T-helper 1 cell treated with Interleukin-12 subunit alpha and Interleukin-12 subunit beta and Interleukin-4 antibody, amounts not matched to agents 30 μg/mL and 1 μg/mL, for 36 hours (primary cell): ENCODE measurements around the gene ITPRID2.

Experiments used
- H3K27ac Mint-ChIP-seq: one replicate; pipeline ENCODE4 v1.8.0; 2021; ENCODE audit warnings: mild to moderate bottlenecking, mixed read lengths
- H3K27me3 Mint-ChIP-seq: one replicate; pipeline ENCODE4 v1.8.0; 2021; ENCODE audit warnings: low read depth, mixed read lengths
- H3K36me3 Mint-ChIP-seq: one replicate; pipeline ENCODE4 v1.8.0; 2021; ENCODE audit warnings: low read depth, mixed read lengths
- H3K4me1 Mint-ChIP-seq: one replicate; pipeline ENCODE4 v1.8.0; 2021; ENCODE audit warnings: low read depth, mixed read lengths
- H3K4me3 Mint-ChIP-seq: one replicate; pipeline ENCODE4 v1.8.0; 2021; ENCODE audit warnings: mild to moderate bottlenecking, moderate library complexity, mixed read lengths
- H3K9me3 Mint-ChIP-seq: one replicate; pipeline ENCODE4 v1.8.0; 2021; ENCODE audit warnings: mixed read lengths

Gene ITPRID2

DNA sequence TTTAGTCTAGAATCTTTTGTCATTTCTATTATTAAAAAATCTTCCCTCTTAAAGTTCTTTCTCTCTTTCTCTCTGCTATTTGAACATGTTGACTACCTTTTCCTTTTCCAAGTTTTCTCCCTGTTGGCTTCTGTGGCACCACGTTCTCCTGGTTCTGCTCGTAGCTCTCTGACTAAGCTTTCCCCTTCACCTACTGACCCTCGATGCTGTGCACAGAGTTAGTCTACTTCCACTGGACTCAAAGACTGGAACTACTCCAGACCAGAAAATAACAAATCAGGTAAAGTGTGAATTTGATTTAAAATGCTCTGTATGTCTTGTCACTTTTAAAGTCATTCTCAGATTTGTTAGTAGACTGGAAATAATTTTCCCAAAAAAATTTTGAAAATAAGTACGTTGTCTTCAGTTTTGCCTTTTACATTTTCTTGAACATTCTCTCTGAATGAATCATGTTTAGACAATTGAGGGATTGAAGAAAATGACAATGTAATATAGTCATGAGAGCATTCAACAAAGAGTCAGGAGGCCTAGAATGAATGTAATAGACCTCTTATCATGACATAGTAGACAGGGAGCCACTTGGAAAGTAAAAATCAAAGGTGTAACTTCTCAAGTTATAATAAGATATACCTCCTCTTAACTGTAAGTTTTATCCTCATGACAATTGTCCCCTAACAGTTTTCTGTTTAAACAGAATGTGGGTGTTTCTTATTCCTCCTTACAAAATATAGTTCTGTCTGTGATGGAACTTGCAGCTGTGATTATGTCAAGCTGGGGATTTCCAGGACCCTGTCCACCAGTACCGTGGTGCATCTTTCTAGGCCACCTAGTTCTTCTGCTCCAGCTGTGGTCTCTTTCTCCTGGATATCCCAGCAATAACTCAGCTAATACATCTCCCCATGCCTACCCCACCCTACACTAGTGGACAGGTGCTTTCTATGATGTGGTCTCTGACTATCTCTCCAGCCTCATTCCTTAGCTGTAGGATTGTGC is 25.5 kb downstream of the ITPRID2 start:
- Mint-ChIP-seq H3K4me3 (no peak overlapping the region), H3K9me3 (no peaks in the 10 kb centered on the region), H3K27me3 (no peaks in the 10 kb centered on the region), H3K4me1 (peaks cover 4% of the 10 kb centered on the region), H3K36me3 (peaks cover 32% of the 10 kb centered on the region), H3K27ac (no peak overlapping the region)

DNA sequence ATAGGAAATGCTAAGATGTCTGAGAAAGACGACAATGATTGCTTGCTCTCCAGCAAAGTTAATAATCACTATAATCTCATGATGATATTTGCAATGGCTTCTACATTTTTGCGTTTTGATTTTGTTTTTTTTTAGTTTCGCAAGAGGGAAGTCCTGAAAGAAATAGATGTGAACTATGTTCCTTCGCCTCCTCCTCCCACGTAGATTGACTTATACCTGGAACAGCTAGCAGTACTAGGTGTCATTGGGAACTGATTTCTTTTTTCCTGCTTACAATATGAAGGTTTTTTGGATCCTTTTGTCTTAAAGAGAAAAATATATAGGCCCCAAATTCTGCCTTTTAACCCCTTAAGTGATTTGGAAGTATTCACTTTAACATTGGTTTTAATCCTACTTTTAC is 26.7 kb downstream of the ITPRID2 start:
- Mint-ChIP-seq H3K36me3 (peaks cover 37% of the 10 kb centered on the region), H3K9me3 (no peaks in the 10 kb centered on the region), H3K4me1 (peaks cover 4% of the 10 kb centered on the region), H3K27me3 (no peaks in the 10 kb centered on the region), H3K4me3 (no peak overlapping the region), H3K27ac (no peak overlapping the region)

DNA sequence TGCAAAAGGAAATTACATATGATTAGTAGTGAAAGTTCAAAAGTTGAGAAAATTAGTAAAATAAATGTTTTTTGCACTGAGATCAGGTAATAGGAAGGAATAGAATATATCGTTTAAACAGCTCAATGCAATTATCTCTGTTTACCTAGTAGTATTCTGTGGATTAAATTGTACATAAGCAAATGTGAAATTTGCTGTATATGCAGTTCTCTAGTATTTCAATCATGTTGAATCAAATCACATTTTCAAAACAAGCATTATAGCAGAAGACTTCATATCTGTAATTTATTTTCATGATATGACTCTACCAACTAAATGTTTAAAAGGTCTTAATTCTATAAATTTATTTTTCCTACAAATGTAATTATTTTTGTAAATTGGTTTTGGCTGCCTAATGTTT is 31.6 kb downstream of the ITPRID2 start:
- no peak overlapping the region for H3K4me3 Mint-ChIP-seq
- H3K9me3 Mint-ChIP-seq = no peaks in the 10 kb centered on the region
- H3K27ac Mint-ChIP-seq = no peak overlapping the region
- H3K4me1 Mint-ChIP-seq = peaks cover 1% of the 10 kb centered on the region
- H3K36me3 Mint-ChIP-seq = peaks cover 23% of the 10 kb centered on the region
- H3K27me3 Mint-ChIP-seq = no peaks in the 10 kb centered on the region

DNA sequence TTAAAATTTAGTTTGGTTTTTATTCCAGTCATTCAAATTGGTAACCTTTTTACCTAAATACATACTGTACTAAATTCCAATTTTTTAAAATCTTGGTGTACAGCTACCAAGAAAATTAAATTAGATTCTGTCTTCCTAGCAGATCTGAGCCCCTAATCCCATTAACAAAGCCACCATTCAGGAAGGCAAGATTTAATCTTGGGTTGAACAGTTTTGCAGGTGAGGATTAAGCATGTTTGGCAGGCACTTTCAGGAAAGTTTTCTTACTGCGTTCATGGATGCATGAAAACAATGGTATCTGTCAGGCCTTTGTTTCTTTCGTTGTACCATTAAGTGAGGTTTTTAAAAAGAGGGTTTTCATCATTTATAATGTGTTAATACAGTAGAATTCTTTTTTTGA is 32.8 kb downstream of the ITPRID2 start:
- Mint-ChIP-seq H3K4me1 (peaks cover 1% of the 10 kb centered on the region), H3K27ac (no peak overlapping the region), H3K4me3 (no peak overlapping the region), H3K27me3 (no peaks in the 10 kb centered on the region), H3K9me3 (no peaks in the 10 kb centered on the region), H3K36me3 (peaks cover 18% of the 10 kb centered on the region)

DNA sequence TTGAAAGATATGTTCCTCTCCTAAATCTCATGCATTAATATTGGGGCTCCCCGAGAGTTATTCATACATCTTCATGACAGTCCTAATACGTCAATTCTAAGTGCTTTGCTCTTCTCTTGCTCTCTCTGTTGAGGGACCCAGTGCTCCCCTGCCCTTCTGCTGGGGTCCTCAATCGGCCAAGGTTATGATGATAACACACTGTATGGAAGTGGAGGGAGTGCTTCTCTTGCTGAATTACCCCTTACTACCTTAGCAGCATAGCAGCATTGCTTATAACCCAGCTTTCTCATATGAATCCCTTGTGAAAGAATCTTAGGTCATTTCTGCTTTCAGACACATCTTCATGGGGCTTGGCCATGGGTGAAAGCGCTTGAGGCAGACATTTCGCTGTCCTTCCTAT is 43.2 kb downstream of the ITPRID2 start:
- Mint-ChIP-seq H3K9me3 (no peaks in the 10 kb centered on the region), H3K27me3 (peaks cover 24% of the 10 kb centered on the region), H3K4me1 (no peaks in the 10 kb centered on the region), H3K36me3 (peaks cover 6% of the 10 kb centered on the region), H3K4me3 (no peak overlapping the region), H3K27ac (no peak overlapping the region)

DNA sequence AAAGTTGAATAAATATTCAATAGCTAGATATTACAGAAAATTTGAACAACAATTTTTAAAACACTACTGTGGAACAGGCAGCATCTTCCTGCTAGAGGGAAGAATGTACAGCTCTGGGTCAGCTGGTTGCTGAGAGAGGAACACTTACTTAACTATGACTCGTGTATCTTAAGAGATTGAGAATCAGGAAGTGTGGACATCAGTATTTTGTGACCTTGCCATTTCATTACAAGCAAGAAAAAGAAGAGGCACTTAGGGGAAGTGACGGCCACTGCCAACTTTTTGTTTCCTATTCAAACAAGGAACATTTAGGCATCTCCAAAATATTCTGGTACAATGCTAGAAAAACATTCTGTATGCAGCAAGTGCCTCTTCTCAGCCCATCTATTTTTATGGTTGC is 45.9 kb downstream of the ITPRID2 start:
- no peak overlapping the region for H3K4me3 Mint-ChIP-seq
- no peaks in the 10 kb centered on the region for H3K4me1 Mint-ChIP-seq
- no peaks in the 10 kb centered on the region for H3K36me3 Mint-ChIP-seq
- no peaks in the 10 kb centered on the region for H3K9me3 Mint-ChIP-seq
- no peak overlapping the region for H3K27ac Mint-ChIP-seq
- H3K27me3 Mint-ChIP-seq = peaks cover 28% of the 10 kb centered on the region

DNA sequence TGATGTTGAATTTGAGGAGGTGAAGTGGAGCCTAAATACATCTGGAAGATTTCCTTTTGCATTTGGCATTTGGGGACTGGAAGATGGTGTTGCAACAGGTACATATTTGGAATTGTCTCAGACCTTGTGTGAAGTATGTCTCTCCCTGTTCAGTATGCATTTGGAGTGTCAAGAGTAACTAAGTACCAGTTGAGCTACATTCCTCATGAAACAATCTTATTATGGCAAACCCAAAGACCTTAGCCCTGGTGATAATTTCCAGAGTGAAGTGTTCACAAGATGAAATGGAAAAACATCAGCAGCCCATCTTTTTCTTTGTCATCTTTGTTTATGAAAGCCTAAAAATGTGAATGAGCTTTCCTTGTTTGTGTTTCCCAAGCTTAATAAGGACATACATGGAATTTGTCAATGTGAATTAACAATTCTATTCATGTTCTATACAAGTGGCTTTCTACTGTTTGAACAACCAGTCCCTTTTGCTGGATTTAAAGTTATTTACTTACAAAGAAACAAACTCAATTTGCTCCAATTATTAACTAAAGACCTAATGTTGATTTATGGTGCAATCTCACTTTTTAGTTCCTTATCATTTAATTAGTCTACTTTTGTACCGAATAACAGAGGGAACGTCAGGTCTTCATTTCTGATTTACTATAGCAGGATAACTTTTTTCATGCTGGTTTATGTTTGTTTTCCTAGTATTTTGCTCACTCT is 52.0 kb downstream of the ITPRID2 start:
- Mint-ChIP-seq H3K4me1 (no peaks in the 10 kb centered on the region), H3K4me3 (no peak overlapping the region), H3K36me3 (no peaks in the 10 kb centered on the region), H3K27ac (no peak overlapping the region), H3K27me3 (peaks cover 25% of the 10 kb centered on the region), H3K9me3 (no peaks in the 10 kb centered on the region)

DNA sequence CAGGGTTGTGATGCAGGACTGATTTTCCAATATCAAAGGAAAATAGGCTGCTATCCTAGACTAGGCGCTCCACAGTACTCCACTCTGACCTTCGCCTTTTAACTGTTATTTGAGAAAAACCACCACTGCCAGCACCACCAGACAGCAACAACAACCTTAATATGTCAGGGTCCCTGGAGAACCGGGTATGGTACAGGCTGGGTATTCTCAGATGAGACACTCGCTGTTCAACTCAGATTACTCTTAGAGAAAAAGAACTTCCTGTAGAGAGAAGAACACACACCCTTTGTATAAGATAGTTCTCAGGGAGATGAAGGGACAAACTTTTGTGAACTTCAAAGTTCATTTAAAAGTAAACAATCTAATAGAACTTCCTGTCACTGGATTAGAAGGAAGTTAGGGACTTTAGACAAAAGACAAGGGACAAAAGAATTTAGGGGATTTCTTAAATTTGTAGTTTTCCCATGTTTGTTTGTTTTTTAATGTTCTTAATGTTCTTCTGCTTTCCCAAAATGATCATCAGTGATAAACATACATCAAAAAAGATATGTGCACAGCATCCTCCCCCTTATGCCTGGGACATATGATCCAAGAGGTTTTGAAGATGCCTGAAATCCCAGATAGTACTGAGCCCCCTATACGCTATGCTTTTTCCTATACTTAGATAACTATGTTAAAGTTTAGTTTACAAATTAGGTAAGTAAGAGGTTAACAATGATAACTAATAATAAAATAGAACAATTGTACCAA is 52.8 kb downstream of the ITPRID2 start:
- Mint-ChIP-seq H3K36me3 (no peaks in the 10 kb centered on the region), H3K4me1 (no peaks in the 10 kb centered on the region), H3K27me3 (peaks cover 21% of the 10 kb centered on the region), H3K27ac (no peak overlapping the region), H3K4me3 (no peak overlapping the region), H3K9me3 (no peaks in the 10 kb centered on the region)

DNA sequence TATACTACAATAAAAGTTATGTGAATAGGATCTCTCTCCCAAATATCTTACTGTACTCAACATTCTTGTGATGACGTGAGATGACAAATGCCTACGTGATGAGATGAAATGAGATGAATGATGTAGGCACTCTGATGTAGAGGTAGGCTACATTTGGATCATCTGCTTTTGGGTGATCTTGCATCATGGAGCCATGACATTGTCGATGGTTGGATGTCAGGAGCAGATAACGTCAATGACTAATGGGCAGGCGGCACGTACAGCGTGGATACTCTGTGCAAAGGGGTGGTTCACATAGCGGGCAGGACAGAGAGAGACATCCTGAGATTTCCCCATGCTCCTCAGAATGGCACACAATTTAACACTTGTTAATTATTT is 53.4 kb downstream of the ITPRID2 start:
- Mint-ChIP-seq H3K9me3 (no peaks in the 10 kb centered on the region), H3K4me3 (no peak overlapping the region), H3K4me1 (no peaks in the 10 kb centered on the region), H3K27me3 (peaks cover 27% of the 10 kb centered on the region), H3K27ac (no peak overlapping the region), H3K36me3 (no peaks in the 10 kb centered on the region)

DNA sequence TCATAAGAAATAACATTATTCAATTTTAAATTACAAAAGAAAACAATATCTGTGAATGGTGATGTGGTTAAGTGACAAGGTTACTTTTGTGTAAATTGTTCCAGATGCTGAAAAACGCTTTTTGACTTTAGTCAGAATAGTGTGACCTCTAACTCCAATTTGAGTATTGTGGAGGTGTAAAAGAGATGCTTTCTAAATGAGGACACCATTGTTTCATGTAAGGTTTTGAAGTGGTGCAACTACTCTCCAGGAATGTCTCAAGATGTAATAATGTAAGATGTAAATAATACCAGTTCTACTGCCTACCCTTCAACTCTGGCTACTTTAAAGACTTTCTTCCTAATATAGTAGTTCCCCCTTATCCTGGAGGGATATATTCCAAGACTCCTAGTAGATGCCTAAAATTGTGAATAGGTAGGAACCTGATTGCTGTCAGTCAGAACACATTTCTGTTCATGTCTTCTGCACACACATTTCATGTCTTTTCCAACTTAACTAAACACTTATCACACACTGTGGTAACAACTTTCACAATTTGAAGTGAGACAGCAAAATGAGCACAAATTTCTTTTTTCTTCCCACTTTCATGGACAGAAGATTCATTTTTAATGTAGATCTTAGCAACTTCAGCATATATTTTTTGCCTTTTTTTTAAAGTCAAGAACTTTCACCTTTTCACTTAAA is 55.1 kb downstream of the ITPRID2 start:
- H3K4me3 Mint-ChIP-seq = no peak overlapping the region
- H3K4me1 Mint-ChIP-seq = no peaks in the 10 kb centered on the region
- H3K9me3 Mint-ChIP-seq = no peaks in the 10 kb centered on the region
- H3K27me3 Mint-ChIP-seq = peaks cover 41% of the 10 kb centered on the region
- no peak overlapping the region for H3K27ac Mint-ChIP-seq
- no peaks in the 10 kb centered on the region for H3K36me3 Mint-ChIP-seq

DNA sequence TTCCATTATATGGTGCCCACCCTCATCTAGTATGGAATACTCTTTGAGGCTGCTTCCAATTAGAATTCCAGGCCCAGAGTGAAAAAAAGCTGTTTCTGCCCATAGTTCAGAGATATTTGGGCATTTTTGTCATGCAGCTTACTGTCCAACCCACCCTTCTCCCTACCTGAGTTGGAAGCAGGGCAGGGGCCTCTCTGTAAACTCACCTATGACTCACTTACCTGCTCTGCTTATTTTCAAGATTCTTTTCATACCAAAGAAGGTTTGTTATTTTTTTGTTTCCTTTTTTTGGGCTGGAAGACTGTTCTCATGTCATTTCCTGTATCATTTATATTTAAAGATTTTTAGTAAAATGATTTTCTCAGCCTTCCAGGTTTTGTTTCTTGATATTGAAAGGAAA is 55.7 kb downstream of the ITPRID2 start:
- Mint-ChIP-seq H3K9me3 (no peaks in the 10 kb centered on the region), H3K4me3 (no peak overlapping the region), H3K27me3 (peaks cover 41% of the 10 kb centered on the region), H3K4me1 (no peaks in the 10 kb centered on the region), H3K27ac (no peak overlapping the region), H3K36me3 (no peaks in the 10 kb centered on the region)

DNA sequence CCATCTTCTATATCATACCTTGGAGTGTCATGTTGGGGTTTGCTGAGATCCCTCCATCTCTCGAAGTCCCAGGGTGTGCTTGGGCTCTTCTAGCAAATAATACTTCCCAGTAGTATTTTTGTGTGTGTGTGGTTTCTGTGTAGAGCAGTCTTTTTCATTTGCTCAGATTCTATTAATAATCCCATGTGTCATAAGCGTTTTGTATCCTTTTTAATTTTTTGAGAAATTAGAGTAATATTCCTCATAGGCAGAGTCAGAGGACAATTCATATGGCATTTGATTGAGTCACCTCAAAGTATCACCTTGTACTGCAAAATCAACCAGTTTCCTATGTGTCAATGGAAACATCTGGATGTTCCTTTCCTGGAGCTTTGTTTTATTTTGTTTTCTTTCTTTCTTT is 56.7 kb downstream of the ITPRID2 start:
- H3K9me3 Mint-ChIP-seq = no peaks in the 10 kb centered on the region
- H3K4me3 Mint-ChIP-seq = no peak overlapping the region
- H3K4me1 Mint-ChIP-seq = no peaks in the 10 kb centered on the region
- H3K36me3 Mint-ChIP-seq = no peaks in the 10 kb centered on the region
- no peak overlapping the region for H3K27ac Mint-ChIP-seq
- H3K27me3 Mint-ChIP-seq = peaks cover 42% of the 10 kb centered on the region

DNA sequence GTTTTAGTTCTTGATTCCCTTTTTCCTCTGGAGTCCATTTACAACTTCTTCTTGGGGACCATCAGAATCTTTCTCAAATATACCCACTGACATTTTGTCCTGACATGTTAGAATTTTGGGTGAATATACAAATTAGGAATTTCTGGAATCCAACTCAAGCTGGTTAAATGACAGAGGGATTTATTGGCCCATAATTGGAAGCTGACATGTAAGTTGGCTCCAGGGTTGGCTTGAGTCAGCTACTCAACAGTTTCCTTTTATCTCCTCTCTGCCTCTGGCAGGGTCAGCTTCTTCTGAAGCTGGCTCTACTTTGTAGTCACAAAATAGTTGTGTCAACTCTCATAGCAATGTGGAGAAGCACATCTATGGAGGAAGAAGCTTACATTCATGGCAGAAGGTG is 57.5 kb downstream of the ITPRID2 start:
- Mint-ChIP-seq H3K9me3 (no peaks in the 10 kb centered on the region), H3K36me3 (no peaks in the 10 kb centered on the region), H3K4me3 (no peak overlapping the region), H3K27me3 (peaks cover 48% of the 10 kb centered on the region), H3K27ac (no peak overlapping the region), H3K4me1 (peaks cover 7% of the 10 kb centered on the region)
